ENCODE data around the gene PANK4.

DNA sequence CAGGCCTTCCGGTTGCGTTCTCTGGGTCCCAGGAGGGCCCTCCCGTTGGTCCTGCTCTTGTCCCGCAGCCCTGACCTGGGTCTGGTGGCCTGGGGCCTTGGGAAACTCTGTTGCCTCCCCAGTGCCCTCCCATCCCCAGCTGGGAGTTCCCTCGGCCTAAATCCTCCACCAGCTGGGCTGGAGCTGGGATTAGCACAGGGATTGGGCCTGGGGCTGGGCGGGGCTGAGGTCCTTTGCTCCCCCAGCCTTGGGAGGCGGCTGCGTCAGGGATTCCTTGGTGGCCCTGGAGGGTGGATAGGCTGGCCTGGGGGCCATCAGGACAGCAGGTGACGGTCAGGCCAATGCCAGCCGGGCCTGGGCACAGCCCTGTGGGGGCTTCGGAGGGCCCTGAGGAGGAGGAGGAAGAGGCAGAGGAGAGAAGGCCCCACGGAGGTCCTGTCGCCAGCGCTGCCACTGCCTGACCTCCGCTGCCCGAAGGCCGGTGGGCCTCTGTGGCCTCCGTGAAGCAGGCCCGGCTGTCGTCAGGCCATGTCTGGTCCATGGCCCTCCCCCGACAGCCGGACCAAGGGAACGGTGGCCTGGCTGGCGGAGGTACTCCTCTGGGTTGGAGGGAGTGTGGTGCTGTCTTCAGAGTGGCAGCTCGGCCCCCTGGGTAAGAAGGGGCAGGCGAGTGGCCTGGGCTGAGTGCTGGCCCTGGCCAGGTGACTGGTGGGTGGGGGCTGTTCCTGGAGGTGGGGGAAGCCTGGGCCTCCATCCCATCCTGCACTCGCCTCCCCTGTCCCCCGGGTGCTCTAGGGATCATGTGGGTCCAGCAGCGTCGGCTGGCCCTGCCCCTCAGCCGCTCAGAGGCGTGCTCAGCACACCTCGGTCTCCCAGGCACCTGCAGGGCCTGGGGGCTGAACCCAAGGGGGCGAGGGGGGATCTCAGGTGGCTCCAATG, 50.1 kb downstream of the PANK4 start, which contains the start of gene PLCH2:
- TF ChIP-seq, protein P1, sequence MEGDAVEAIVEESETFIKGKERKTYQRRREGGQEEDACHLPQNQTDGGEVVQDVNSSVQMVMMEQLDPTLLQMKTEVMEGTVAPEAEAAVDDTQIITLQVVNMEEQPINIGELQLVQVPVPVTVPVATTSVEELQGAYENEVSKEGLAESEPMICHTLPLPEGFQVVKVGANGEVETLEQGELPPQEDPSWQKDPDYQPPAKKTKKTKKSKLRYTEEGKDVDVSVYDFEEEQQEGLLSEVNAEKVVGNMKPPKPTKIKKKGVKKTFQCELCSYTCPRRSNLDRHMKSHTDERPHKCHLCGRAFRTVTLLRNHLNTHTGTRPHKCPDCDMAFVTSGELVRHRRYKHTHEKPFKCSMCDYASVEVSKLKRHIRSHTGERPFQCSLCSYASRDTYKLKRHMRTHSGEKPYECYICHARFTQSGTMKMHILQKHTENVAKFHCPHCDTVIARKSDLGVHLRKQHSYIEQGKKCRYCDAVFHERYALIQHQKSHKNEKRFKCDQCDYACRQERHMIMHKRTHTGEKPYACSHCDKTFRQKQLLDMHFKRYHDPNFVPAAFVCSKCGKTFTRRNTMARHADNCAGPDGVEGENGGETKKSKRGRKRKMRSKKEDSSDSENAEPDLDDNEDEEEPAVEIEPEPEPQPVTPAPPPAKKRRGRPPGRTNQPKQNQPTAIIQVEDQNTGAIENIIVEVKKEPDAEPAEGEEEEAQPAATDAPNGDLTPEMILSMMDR (IDR thresholded peaks at IDR 0.05; ENCODE audit: low read depth, low read length, missing input control), result no peak
- TF ChIP-seq, protein P2, sequence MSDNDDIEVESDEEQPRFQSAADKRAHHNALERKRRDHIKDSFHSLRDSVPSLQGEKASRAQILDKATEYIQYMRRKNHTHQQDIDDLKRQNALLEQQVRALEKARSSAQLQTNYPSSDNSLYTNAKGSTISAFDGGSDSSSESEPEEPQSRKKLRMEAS (IDR thresholded peaks at IDR 0.05), result no peak
- TF ChIP-seq YY1 (IDR thresholded peaks at IDR 0.05) (no peak), TAF1 (conservative IDR thresholded peaks at IDR 0.05) (no peak), FOXA1 (IDR thresholded peaks at IDR 0.05) (no peak), RXRA (IDR thresholded peaks at IDR 0.05) (no peak), RAD21 (IDR thresholded peaks at IDR 0.05) (no peak), HNF4G (IDR thresholded peaks at IDR 0.05) (no peak), GABPA (IDR thresholded peaks at IDR 0.05 in 1 of 2, conservative IDR thresholded peaks at IDR 0.05 in 1 of 2) (no peak)
- TF ChIP-seq, protein P3, sequence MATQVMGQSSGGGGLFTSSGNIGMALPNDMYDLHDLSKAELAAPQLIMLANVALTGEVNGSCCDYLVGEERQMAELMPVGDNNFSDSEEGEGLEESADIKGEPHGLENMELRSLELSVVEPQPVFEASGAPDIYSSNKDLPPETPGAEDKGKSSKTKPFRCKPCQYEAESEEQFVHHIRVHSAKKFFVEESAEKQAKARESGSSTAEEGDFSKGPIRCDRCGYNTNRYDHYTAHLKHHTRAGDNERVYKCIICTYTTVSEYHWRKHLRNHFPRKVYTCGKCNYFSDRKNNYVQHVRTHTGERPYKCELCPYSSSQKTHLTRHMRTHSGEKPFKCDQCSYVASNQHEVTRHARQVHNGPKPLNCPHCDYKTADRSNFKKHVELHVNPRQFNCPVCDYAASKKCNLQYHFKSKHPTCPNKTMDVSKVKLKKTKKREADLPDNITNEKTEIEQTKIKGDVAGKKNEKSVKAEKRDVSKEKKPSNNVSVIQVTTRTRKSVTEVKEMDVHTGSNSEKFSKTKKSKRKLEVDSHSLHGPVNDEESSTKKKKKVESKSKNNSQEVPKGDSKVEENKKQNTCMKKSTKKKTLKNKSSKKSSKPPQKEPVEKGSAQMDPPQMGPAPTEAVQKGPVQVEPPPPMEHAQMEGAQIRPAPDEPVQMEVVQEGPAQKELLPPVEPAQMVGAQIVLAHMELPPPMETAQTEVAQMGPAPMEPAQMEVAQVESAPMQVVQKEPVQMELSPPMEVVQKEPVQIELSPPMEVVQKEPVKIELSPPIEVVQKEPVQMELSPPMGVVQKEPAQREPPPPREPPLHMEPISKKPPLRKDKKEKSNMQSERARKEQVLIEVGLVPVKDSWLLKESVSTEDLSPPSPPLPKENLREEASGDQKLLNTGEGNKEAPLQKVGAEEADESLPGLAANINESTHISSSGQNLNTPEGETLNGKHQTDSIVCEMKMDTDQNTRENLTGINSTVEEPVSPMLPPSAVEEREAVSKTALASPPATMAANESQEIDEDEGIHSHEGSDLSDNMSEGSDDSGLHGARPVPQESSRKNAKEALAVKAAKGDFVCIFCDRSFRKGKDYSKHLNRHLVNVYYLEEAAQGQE (IDR thresholded peaks at IDR 0.05), result no peak

Data from liver (tissue), 3 donors.